Progenitor cell of endocrine pancreas (in vitro differentiated cells): ENCODE measurements around the gene GBX2. TPM values are rescaled to one million over a fixed set of nuclear protein-coding genes. Genes with fewer than 3 reads are reported as not detected.

Experiments
- DNase-seq: peaks from one replicate; pipeline ENCODE4 v3.0.0; 2021; ENCODE audit warnings: low spot score; ENCODE audit not compliant: unreplicated experiment
- H3K27ac Mint-ChIP-seq: 2 replicates; pipeline ENCODE4 v1.8.0; 2021; ENCODE audit warnings: mild to moderate bottlenecking, moderate library complexity, mixed read lengths
- H3K27me3 Mint-ChIP-seq: 2 replicates; pipeline ENCODE4 v1.8.0; 2021; ENCODE audit warnings: mixed read lengths
- H3K36me3 Mint-ChIP-seq: 2 replicates; pipeline ENCODE4 v1.8.0; 2022; ENCODE audit warnings: mixed read lengths; ENCODE audit not compliant: insufficient read depth
- H3K4me1 Mint-ChIP-seq: 2 replicates; pipeline ENCODE4 v1.8.0; 2021; ENCODE audit warnings: low read depth, mixed read lengths
- H3K4me3 Mint-ChIP-seq: 2 replicates; pipeline ENCODE4 v1.8.0; 2021; ENCODE audit warnings: low read depth, mild to moderate bottlenecking, moderate library complexity, mixed read lengths
- H3K9me3 Mint-ChIP-seq: 2 replicates; pipeline ENCODE4 v1.8.0; 2021; ENCODE audit warnings: low read depth, mixed read lengths
- CTCF ChIP-seq: fragments of 200-600 bp; sonication (generic); IDR thresholded peaks from one replicate; pipeline ENCODE4 v1.5.0; 2021; ENCODE audit warnings: antibody characterized with exemption, mild to moderate bottlenecking; ENCODE audit not compliant: unreplicated experiment
- long read RNA-seq: library from polyadenylated mRNA; unstranded; transcript quantifications from one replicate; pipeline ENCODE4 v2.0.0, GENCODE V29; 2020
- total RNA-seq: library from RNA; stranded (reverse); gene quantifications from 2 replicates; pipeline ENCODE4 v1.2.1, GENCODE V29; 2021

Gene GBX2
- 0.24 TPM in 1 of 2 replicates, not detected in the other for total RNA-seq
- long read RNA-seq, result 0 reads

- no peak for DNase-seq
- Mint-ChIP-seq H3K27ac (no peak within 1 kb of the TSS), H3K36me3 (no peaks in the 10 kb centered on the region), H3K4me3 (peak within 1 kb of the TSS; percentile 24), H3K27me3 (peaks cover 70% of the 10 kb centered on the region), H3K9me3 (no peaks in the 10 kb centered on the region), H3K4me1 (peaks cover 7% of the 10 kb centered on the region)
- TF ChIP-seq CTCF, result no peak
Observed at GRCh38 chr2:236168110-236169080, at the start of gene GBX2. GBX2 (minus strand) TSS chr2:236168386; CDS start chr2:236167971, 415 bp downstream.

DNA sequence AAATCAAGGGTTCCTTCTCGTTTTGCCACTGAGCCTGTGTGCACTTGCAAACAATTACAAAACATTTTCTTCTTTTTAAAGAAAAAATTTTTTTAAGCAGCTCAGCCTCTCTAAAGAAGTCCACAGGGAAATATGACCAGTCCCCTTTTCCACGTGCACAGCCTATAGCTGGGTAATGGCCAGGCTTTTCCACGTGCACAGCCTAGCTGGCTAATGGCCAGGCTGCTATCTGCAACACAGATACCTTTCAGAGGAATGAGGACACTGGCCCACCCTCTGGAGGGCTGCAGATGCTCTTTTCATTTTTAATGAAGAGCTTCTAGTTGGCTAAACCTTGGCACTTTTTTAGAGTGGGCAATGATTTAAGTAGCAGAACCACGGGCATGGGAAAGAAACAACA, 49.7 kb upstream of the GBX2 start:
- H3K27me3 Mint-ChIP-seq, result peaks cover 14% of the 10 kb centered on the region
- H3K9me3 Mint-ChIP-seq, result peaks cover under 1% of the 10 kb centered on the region
- DNase-seq, result no peak
- H3K4me3 Mint-ChIP-seq, result no peak overlapping the region
- H3K36me3 Mint-ChIP-seq, result no peaks in the 10 kb centered on the region
- H3K4me1 Mint-ChIP-seq, result no peaks in the 10 kb centered on the region
- TF ChIP-seq CTCF, result no peak
- H3K27ac Mint-ChIP-seq, result no peak overlapping the region

- no peaks in the 10 kb centered on the region for H3K36me3 Mint-ChIP-seq
- H3K4me1 Mint-ChIP-seq, result no peaks in the 10 kb centered on the region
- H3K27me3 Mint-ChIP-seq, result peaks cover 14% of the 10 kb centered on the region
- DNase-seq, result no peak
- H3K27ac Mint-ChIP-seq, result no peak overlapping the region
- no peaks in the 10 kb centered on the region for H3K9me3 Mint-ChIP-seq
- H3K4me3 Mint-ChIP-seq, result no peak overlapping the region
- TF ChIP-seq CTCF, result no peak
Observed at GRCh38 chr2:236216711-236217110, 48.5 kb upstream of the GBX2 start.

GRCh38 chr2:236215761-236216333, 47.7 kb upstream of the GBX2 start:
- Mint-ChIP-seq H3K27ac (no peak overlapping the region), H3K4me1 (no peaks in the 10 kb centered on the region), H3K4me3 (no peak overlapping the region), H3K36me3 (no peaks in the 10 kb centered on the region), H3K27me3 (peaks cover 10% of the 10 kb centered on the region), H3K9me3 (no peaks in the 10 kb centered on the region)
- no peak for TF ChIP-seq CTCF
- no peak for DNase-seq

DNA sequence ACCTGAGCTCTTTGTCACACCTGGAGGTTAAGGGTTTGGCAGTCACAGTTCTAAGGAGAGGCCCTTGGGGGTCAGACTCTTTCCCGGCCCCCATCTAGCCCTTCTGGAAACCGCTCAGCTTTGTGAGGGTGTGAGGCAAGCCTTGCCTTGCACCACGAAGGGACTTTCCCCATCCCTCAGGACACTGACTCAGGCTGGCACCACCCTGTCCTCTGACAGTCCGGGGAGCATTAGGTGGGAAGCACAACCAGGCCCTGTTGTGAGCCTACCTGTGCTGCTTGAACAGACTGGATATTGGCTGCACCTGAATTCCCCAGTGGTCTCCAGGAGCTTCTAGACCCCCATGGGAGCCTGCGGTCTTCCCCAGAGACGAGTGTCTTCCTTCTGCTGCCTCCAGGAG, 47.0 kb upstream of the GBX2 start:
- no peak for TF ChIP-seq CTCF
- H3K4me3 Mint-ChIP-seq, result no peak overlapping the region
- H3K27ac Mint-ChIP-seq, result no peak overlapping the region
- no peaks in the 10 kb centered on the region for H3K36me3 Mint-ChIP-seq
- DNase-seq, result no peak
- H3K9me3 Mint-ChIP-seq, result no peaks in the 10 kb centered on the region
- peaks cover 4% of the 10 kb centered on the region for H3K4me1 Mint-ChIP-seq
- H3K27me3 Mint-ChIP-seq, result peaks cover 14% of the 10 kb centered on the region
